HCT116 (cell line): Measurements from ENCODE around the gene GABRA5.

Experiments
- ATF3 ChIP-seq: IDR thresholded peaks from 2 replicates; pipeline ENCODE4 v1.6.1; 2012
- EZH2 ChIP-seq: fragments of 200-600 bp; sonication (generic); IDR thresholded peaks from 2 replicates; pipeline ENCODE4 v1.6.1; 2017; ENCODE audit warnings: antibody characterized with exemption, mixed run types
- EZH2phosphoT487 ChIP-seq: fragments of 200-600 bp; IDR thresholded peaks from 2 replicates; pipeline ENCODE4 v1.6.1; 2018; ENCODE audit warnings: antibody characterized with exemption, borderline replicate concordance
- FOSL1 ChIP-seq: IDR thresholded peaks from 2 replicates; pipeline ENCODE4 v1.6.1; 2012; ENCODE audit warnings: low read depth
- POLR2A ChIP-seq: IDR thresholded peaks from 2 replicates; pipeline ENCODE4 v1.7.0; 2011; ENCODE audit warnings: borderline replicate concordance; ENCODE audit not compliant: insufficient read depth, insufficient read length; ENCODE audit errors: extremely low read depth
- SIN3A ChIP-seq: IDR thresholded peaks from 2 replicates; pipeline ENCODE4 v1.6.1; 2012; ENCODE audit warnings: low read depth
- SRF ChIP-seq: IDR thresholded peaks from 2 replicates; pipeline ENCODE4 v1.6.1; 2012; ENCODE audit warnings: low read depth
- TCF7L2 ChIP-seq: IDR thresholded peaks from 2 replicates; pipeline ENCODE4 v1.7.0; 2011; ENCODE audit warnings: borderline replicate concordance, inconsistent platforms; ENCODE audit not compliant: insufficient read depth, insufficient read length; ENCODE audit errors: extremely low read depth
- ZNF274 ChIP-seq: fragments of 200-500 bp; sonication (Bioruptor generic); IDR thresholded peaks from 2 replicates; pipeline ENCODE4 v1.6.1; 2014; ENCODE audit warnings: mild to moderate bottlenecking, low read depth, low read length, inconsistent platforms
- TF ChIP-seq, protein P1 (sequence below), 3 experiments: fragments of 200-600 bp in 1 of 3; sonication (generic) in 1 of 3; IDR thresholded peaks in 2 of 3; conservative IDR thresholded peaks in 1 of 3; 2 replicates each; pipeline ENCODE4 v1.5.1; 2012 to 2017; ENCODE audit warnings: low read depth in 2 of 3, low read length in 2 of 3, antibody characterized with exemption in 1 of 3, borderline replicate concordance in 1 of 3, control low read depth in 1 of 3, mild to moderate bottlenecking in 1 of 3, mixed read lengths in 1 of 3, mixed run types in 1 of 3, moderate library complexity in 1 of 3; ENCODE audit not compliant: insufficient read depth in 1 of 3
- TF ChIP-seq, protein P2 (sequence below): IDR thresholded peaks from 2 replicates; pipeline ENCODE4 v1.6.1; 2012

- TF ChIP-seq SIN3A (no peak), SRF (no peak), ATF3 (no peak), FOSL1 (no peak), EZH2 (no peak), POLR2A (no peak), EZH2phosphoT487 (no peak), ZNF274 (no peak), TCF7L2 (no peak)
- TF ChIP-seq, protein P1, sequence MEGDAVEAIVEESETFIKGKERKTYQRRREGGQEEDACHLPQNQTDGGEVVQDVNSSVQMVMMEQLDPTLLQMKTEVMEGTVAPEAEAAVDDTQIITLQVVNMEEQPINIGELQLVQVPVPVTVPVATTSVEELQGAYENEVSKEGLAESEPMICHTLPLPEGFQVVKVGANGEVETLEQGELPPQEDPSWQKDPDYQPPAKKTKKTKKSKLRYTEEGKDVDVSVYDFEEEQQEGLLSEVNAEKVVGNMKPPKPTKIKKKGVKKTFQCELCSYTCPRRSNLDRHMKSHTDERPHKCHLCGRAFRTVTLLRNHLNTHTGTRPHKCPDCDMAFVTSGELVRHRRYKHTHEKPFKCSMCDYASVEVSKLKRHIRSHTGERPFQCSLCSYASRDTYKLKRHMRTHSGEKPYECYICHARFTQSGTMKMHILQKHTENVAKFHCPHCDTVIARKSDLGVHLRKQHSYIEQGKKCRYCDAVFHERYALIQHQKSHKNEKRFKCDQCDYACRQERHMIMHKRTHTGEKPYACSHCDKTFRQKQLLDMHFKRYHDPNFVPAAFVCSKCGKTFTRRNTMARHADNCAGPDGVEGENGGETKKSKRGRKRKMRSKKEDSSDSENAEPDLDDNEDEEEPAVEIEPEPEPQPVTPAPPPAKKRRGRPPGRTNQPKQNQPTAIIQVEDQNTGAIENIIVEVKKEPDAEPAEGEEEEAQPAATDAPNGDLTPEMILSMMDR (IDR thresholded peaks at IDR 0.05 in 2 of 3, conservative IDR thresholded peaks at IDR 0.05 in 1 of 3; ENCODE audit: borderline replicate concordance in 1 of 3, insufficient read depth in 1 of 3, low read depth in 2 of 3, low read length in 2 of 3), result no peak
- TF ChIP-seq, protein P2, sequence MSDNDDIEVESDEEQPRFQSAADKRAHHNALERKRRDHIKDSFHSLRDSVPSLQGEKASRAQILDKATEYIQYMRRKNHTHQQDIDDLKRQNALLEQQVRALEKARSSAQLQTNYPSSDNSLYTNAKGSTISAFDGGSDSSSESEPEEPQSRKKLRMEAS, result no peak
These were observed 22.0 kb upstream of the GABRA5 start for GRCh38 chr15:26844901-26845300.
